A549 (cell line): ENCODE data around the gene CTIF. TPM values are rescaled to one million over a fixed set of nuclear protein-coding genes. Genes with fewer than 3 reads are reported as not detected.

Source experiments
- ATAC-seq, 2 experiments: fragments of 200-7000 bp in 1 of 2; fragments of >200 bp in 1 of 2; cut with Nextera tagmentation in 1 of 2; cut with Tn5 transposase in 1 of 2; 3 replicates each; pipeline versions ENCODE4 v1.8.0 to v1.9.1; 2018 to 2020; ENCODE audit warnings: mild to moderate bottlenecking in 1 of 2, moderate library complexity in 1 of 2
- CTCF ChIA-PET: fragments of 300-600 bp; sonication (Branson Sonifier 250); formaldehyde crosslinking; extraction: SDS; loops from one replicate; lab custom pipeline; 2021; ENCODE audit warnings: antibody characterized with exemption, inconsistent platforms; lab: Yijun Ruan, JAX
- POLR2A ChIA-PET: fragments of 350-600 bp; formaldehyde crosslinking; extraction: SDS; loops from one replicate; lab custom pipeline; 2021; ENCODE audit warnings: antibody characterized with exemption, inconsistent platforms; lab: Yijun Ruan, JAX
- DNase-seq, 2 experiments: peaks; one replicate each; pipeline versions ENCODE4 v3.0.0 to v3.0.0-alpha.2; 2011 to 2016; ENCODE audit warnings: low read depth in 1 of 2, low spot score in 1 of 2
- FAIRE-seq: peaks from 2 replicates; lab custom pipeline; 2011; peaks lifted over from hg19 to GRCh38; lab: Jason Lieb, UNC
- H3K27ac ChIP-seq, 2 experiments: fragments of >200 bp; sonication (Bioruptor Twin); formaldehyde crosslinking; 3 replicates each; pipeline ENCODE4 v1.5.1; 2016 to 2017
- H3K4me1 ChIP-seq: fragments of >200 bp; sonication (Bioruptor Twin); formaldehyde crosslinking; 3 replicates; pipeline ENCODE4 v1.6.1; 2016
- H3K4me2 ChIP-seq: fragments of >200 bp; sonication (Bioruptor Twin); formaldehyde crosslinking; 3 replicates; pipeline ENCODE4 v1.6.1; 2016
- H3K4me3 ChIP-seq: fragments of >200 bp; sonication (Bioruptor Twin); formaldehyde crosslinking; 3 replicates; pipeline ENCODE4 v1.5.1; 2016
- H3K9me3 ChIP-seq: fragments of >200 bp; sonication (Bioruptor Twin); formaldehyde crosslinking; 3 replicates; pipeline ENCODE4 v1.6.1; 2016
- CBX8 ChIP-seq: fragments of 200-600 bp; sonication (generic); IDR thresholded peaks from 2 replicates; pipeline ENCODE4 v1.6.1; 2016
- CEBPB ChIP-seq, 2 experiments: fragments of >200 bp in 1 of 2; sonication (Bioruptor Twin) in 1 of 2; formaldehyde crosslinking in 1 of 2; IDR thresholded peaks; 2 replicates each; pipeline ENCODE4 v1.6.1; 2012 to 2016
- ELK1 ChIP-seq: fragments of 150-350 bp; IDR thresholded peaks from 2 replicates; pipeline ENCODE4 v1.6.1; 2014; ENCODE audit warnings: low read depth, mild to moderate bottlenecking, low read length
- FOSL2 ChIP-seq, 2 experiments: fragments of 450-650 bp in 1 of 2; fragments of >200 bp in 1 of 2; sonication (Bioruptor Twin) in 1 of 2; formaldehyde crosslinking; IDR thresholded peaks; 2 replicates each; pipeline versions ENCODE4 v1.5.0 to v1.6.1; 2016 to 2020; ENCODE audit warnings: mild to moderate bottlenecking in 1 of 2, moderate library complexity in 1 of 2
- HES2 ChIP-seq: fragments of >200 bp; sonication (Bioruptor Twin); formaldehyde crosslinking; IDR thresholded peaks from 2 replicates; pipeline ENCODE4 v1.6.1; 2016
- JUN ChIP-seq, 2 experiments: fragments of >200 bp; sonication (Bioruptor Twin); formaldehyde crosslinking; IDR thresholded peaks; 2 replicates in 1 of 2; 3 replicates in 1 of 2; pipeline ENCODE4 v1.6.1; 2016 to 2017
- KDM5A ChIP-seq: fragments of 200-600 bp; sonication (generic); IDR thresholded peaks from 2 replicates; pipeline ENCODE4 v1.6.1; 2016; ENCODE audit warnings: antibody characterized with exemption, mild to moderate bottlenecking
- MAZ ChIP-seq: fragments of 150-350 bp; IDR thresholded peaks from 2 replicates; pipeline ENCODE4 v1.6.1; 2014; ENCODE audit warnings: antibody characterized with exemption, low read depth, low read length, borderline replicate concordance
- NFE2L2 ChIP-seq: fragments of 150-350 bp; conservative IDR thresholded peaks from 2 replicates; pipeline ENCODE4 v1.6.1; 2014; ENCODE audit warnings: low read length
- NR3C1 ChIP-seq: fragments of >200 bp; sonication (Bioruptor Twin); formaldehyde crosslinking; IDR thresholded peaks from 3 replicates; pipeline ENCODE4 v1.6.1; 2017
- PBX3 ChIP-seq: IDR thresholded peaks from 2 replicates; pipeline ENCODE4 v1.6.1; 2012
- RAD21 ChIP-seq, 2 experiments: fragments of >200 bp in 1 of 2; sonication (Bioruptor Twin) in 1 of 2; formaldehyde crosslinking in 1 of 2; IDR thresholded peaks in 1 of 2; conservative IDR thresholded peaks in 1 of 2; 2 replicates in 1 of 2; 3 replicates in 1 of 2; pipeline ENCODE4 v1.6.1; 2012 to 2018; ENCODE audit warnings: inconsistent platforms in 1 of 2
- ZC3H11A ChIP-seq: fragments of 450-650 bp; IDR thresholded peaks from 2 replicates; pipeline ENCODE4 v1.6.1; 2014; ENCODE audit warnings: antibody characterized with exemption, mild to moderate bottlenecking
- ZNF302 ChIP-seq: fragments of 250-450 bp; sonication (Bioruptor Pico); IDR thresholded peaks from 2 replicates; pipeline ENCODE4 v1.9.0; 2021; ENCODE audit warnings: inconsistent platforms, mild to moderate bottlenecking, moderate library complexity
- WGBS: methylation state at CpG from one replicate; pipeline ENCODE4 v1.1.6; 2017; ENCODE audit errors: missing lambda C conversion rate; 5-methylcytosine and 5-hydroxymethylcytosine counted together
- polyA plus RNA-seq, 4 experiments: library from polyadenylated mRNA; depleted of rRNA in 3 of 4; stranded (reverse); fragments of >200 nt; fragmentation: RNase III in 1 of 4; extraction: RNeasy Plus Mini Kit Qiagen cat#74134 plus additional on column Dnase treatment in 1 of 4; gene quantifications; 2 replicates in 3 of 4; 3 replicates in 1 of 4; pipeline ENCODE4 v1.2.3, GENCODE V29; 2011 to 2017

The CTIF gene
- polyA plus RNA-seq, 2 of the 4 experiments (the other 2 are of a cell fraction): 17.0 to 24.7 TPM

GRCh38 chr18:48838921-48839818 lies 300.3 kb downstream of the CTIF start:
- peak; percentile 57 to 60; a peak in 4 of 6 replicates for ATAC-seq
- Histone ChIP-seq H3K4me1 (peaks cover 63% of the 10 kb centered on the region), H3K27ac (peak overlapping the region; percentile 57 to 86), H3K4me3 (no peak overlapping the region), H3K9me3 (no peaks in the 10 kb centered on the region), H3K4me2 (peak overlapping the region; percentile 47)
- POLR2A ChIA-PET: no interaction called here
- CTCF ChIA-PET: no interaction called here
- FAIRE-seq: no peak
- peak in 1 of 2 experiments; percentile 45 for DNase-seq
- WGBS: 45% methylated on average over 10 of the region's 10 CpGs
- TF ChIP-seq KDM5A: no peak
- no peak for TF ChIP-seq NR3C1
- TF ChIP-seq CEBPB (IDR thresholded peaks at IDR 0.05): peak in 1 of 2 experiments; percentile 66; a peak in 2 of 4 replicates
- no peak for TF ChIP-seq RAD21 (conservative IDR thresholded peaks at IDR 0.05 in 1 of 2, IDR thresholded peaks at IDR 0.05 in 1 of 2)
- no peak for TF ChIP-seq FOSL2 (IDR thresholded peaks at IDR 0.05)
- peak; percentile 45; the same call in 1 of the 2 replicates for TF ChIP-seq FOSL2 (CRISPR knock-in tag; IDR thresholded peaks at IDR 0.05)
- no peak for TF ChIP-seq ZNF302 (CRISPR knock-in tag)

- FAIRE-seq: no peak
- peak overlapping the region in 1 of 2 experiments; percentile 86; a peak in 5 of 6 replicates for H3K27ac ChIP-seq
- H3K9me3 ChIP-seq: no peaks in the 10 kb centered on the region
- peak overlapping the region; percentile 47; the same call in 1 of the 3 replicates for H3K4me2 ChIP-seq
- ATAC-seq: no peak
- ChIA-PET CTCF (no interaction called here), POLR2A (no interaction called here)
- H3K4me3 ChIP-seq: no peak overlapping the region
- WGBS: 95% methylated on average over 6 of the region's 7 CpGs
- DNase-seq: no peak
- TF ChIP-seq CBX8 (no peak), JUN (IDR thresholded peaks at IDR 0.05) (no peak), HES2 (no peak), ELK1 (no peak), NFE2L2 (no peak), MAZ (no peak)
- H3K4me1 ChIP-seq: peaks cover 55% of the 10 kb centered on the region
Measured at GRCh38 chr18:48839819-48840490, 301.1 kb downstream of the CTIF start.

- no peak for ATAC-seq
- H3K4me3 ChIP-seq: no peak overlapping the region
- H3K4me2 ChIP-seq: no peak overlapping the region
- H3K4me1 ChIP-seq: peaks cover 52% of the 10 kb centered on the region
- peak overlapping the region in 1 of 2 experiments; percentile 86; a peak in 3 of 6 replicates for H3K27ac ChIP-seq
- FAIRE-seq: no peak
- 96% methylated on average over 3 of the region's 3 CpGs for WGBS
- ChIA-PET CTCF (no interaction called here), POLR2A (no interaction called here)
- H3K9me3 ChIP-seq: no peaks in the 10 kb centered on the region
- TF ChIP-seq PBX3 (no peak), ZC3H11A (no peak)
- no peak for DNase-seq
Measured at GRCh38 chr18:48840491-48840877, 301.7 kb downstream of the CTIF start.
